ENCODE measurements around the gene E2F3. TPM values are rescaled to one million over a fixed set of nuclear protein-coding genes. Genes with fewer than 3 reads are reported as not detected.

E2F3 gene
- total RNA-seq, 1 experiment from 2014 or later = 27.1 TPM

DNA sequence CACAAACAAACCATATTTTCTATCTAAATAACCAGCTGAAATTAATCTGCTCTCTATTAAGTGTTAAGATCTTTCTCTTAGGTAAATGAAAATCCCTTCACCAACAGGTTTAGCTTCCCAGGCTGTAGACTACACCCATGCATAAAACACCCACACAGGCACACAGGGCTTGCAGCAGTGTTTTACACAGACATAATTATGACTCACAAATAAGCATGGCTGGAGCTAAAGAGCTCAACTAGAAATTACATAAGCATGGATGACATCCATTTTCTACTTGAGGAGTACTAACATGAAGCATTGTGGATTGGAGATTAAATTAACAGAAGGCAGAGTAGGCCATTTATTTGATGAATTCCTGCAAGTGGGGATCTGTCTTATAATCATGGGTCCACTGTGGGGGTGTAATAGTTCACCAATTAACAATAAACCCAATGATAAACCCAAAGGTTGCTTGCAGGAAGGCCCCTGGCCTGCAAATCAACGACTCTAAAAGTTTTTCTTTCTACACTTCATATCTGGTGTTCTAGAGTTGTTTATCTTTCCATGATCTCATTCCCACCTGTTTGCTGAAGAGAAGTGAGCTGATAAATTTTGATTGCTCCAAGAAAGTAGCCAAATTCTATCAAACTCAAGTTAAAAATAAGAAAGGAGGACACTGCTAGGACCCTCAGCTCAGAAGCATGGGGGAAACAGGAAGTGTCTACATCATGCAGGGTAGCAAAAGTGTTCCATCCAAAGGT, 33.8 kb upstream of the E2F3 start:
- ChIA-PET CTCF (no interaction called here), POLR2A (no interaction called here), RAD21 (ENCODE audit: low non-redundant PET in 1 of 2, low total read pairs in 2 of 2, uncharacterized antibody in 2 of 2, unreplicated experiment in 2 of 2) (no interaction called here)
- Histone ChIP-seq H3K4me2 (ENCODE audit: low read length) (no peak overlapping the region), H4K20me1 (ENCODE audit: insufficient read depth) (no peaks in the 10 kb centered on the region), H3K4me3 (replicated peaks in 1 of 2; ENCODE audit: low read depth in 1 of 2, low read length in 2 of 2) (no peak overlapping the region), H3K9ac (ENCODE audit: low read length) (no peak overlapping the region), H3K36me3 (ENCODE audit: control insufficient read depth in 1 of 2, insufficient read depth in 2 of 2, low read length in 2 of 2) (no peaks in the 10 kb centered on the region), H3K9me2 (ENCODE audit: insufficient read depth) (no peaks in the 10 kb centered on the region), H3K27ac (ENCODE audit: low read depth, low read length) (no peak overlapping the region), H2AFZ (ENCODE audit: low read depth, low read length, poor library complexity, severe bottlenecking) (peak overlapping the region; percentile 4), H3K9me3 (ENCODE audit: control insufficient read depth in 1 of 2, insufficient read depth in 1 of 2, low read depth in 1 of 2, low read length in 2 of 2) (no peaks in the 10 kb centered on the region), H3K4me1 (ENCODE audit: control insufficient read depth in 1 of 2, insufficient read depth in 2 of 2, low read length in 2 of 2) (peaks cover 0 to 13% of the 10 kb centered on the region in 2 experiments; a peak in 2 of 4 replicates), H3K79me2 (ENCODE audit: insufficient read depth, low read length) (no peaks in the 10 kb centered on the region), H3K27me3 (ENCODE audit: insufficient read depth, low read length) (no peaks in the 10 kb centered on the region)
- intact Hi-C loops (cut with micrococcal nuclease) = no loop called here
- no peak for TF ChIP-seq EZH2phosphoT487 (IDR thresholded peaks at IDR 0.05; ENCODE audit: borderline replicate concordance)
- TF ChIP-seq, protein P1, sequence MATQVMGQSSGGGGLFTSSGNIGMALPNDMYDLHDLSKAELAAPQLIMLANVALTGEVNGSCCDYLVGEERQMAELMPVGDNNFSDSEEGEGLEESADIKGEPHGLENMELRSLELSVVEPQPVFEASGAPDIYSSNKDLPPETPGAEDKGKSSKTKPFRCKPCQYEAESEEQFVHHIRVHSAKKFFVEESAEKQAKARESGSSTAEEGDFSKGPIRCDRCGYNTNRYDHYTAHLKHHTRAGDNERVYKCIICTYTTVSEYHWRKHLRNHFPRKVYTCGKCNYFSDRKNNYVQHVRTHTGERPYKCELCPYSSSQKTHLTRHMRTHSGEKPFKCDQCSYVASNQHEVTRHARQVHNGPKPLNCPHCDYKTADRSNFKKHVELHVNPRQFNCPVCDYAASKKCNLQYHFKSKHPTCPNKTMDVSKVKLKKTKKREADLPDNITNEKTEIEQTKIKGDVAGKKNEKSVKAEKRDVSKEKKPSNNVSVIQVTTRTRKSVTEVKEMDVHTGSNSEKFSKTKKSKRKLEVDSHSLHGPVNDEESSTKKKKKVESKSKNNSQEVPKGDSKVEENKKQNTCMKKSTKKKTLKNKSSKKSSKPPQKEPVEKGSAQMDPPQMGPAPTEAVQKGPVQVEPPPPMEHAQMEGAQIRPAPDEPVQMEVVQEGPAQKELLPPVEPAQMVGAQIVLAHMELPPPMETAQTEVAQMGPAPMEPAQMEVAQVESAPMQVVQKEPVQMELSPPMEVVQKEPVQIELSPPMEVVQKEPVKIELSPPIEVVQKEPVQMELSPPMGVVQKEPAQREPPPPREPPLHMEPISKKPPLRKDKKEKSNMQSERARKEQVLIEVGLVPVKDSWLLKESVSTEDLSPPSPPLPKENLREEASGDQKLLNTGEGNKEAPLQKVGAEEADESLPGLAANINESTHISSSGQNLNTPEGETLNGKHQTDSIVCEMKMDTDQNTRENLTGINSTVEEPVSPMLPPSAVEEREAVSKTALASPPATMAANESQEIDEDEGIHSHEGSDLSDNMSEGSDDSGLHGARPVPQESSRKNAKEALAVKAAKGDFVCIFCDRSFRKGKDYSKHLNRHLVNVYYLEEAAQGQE (IDR thresholded peaks at IDR 0.05; ENCODE audit: low read depth) = no peak
- no peak for TF ChIP-seq ZFX (IDR thresholded peaks at IDR 0.05)
- TF ChIP-seq TCF7L2 (IDR thresholded peaks at IDR 0.05; ENCODE audit: borderline replicate concordance, extremely low read depth, insufficient read depth, insufficient read length) = no peak
- TF ChIP-seq SIN3A (IDR thresholded peaks at IDR 0.05; ENCODE audit: low read depth) = no peak
- TF ChIP-seq, protein P2, sequence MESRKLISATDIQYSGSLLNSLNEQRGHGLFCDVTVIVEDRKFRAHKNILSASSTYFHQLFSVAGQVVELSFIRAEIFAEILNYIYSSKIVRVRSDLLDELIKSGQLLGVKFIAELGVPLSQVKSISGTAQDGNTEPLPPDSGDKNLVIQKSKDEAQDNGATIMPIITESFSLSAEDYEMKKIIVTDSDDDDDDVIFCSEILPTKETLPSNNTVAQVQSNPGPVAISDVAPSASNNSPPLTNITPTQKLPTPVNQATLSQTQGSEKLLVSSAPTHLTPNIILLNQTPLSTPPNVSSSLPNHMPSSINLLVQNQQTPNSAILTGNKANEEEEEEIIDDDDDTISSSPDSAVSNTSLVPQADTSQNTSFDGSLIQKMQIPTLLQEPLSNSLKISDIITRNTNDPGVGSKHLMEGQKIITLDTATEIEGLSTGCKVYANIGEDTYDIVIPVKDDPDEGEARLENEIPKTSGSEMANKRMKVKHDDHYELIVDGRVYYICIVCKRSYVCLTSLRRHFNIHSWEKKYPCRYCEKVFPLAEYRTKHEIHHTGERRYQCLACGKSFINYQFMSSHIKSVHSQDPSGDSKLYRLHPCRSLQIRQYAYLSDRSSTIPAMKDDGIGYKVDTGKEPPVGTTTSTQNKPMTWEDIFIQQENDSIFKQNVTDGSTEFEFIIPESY (IDR thresholded peaks at IDR 0.05; ENCODE audit: extremely low read depth, insufficient replicate concordance, low read length) = no peak
- no peak for TF ChIP-seq CEBPB (IDR thresholded peaks at IDR 0.05; ENCODE audit: low read depth)
- TF ChIP-seq SP1 (IDR thresholded peaks at IDR 0.05; ENCODE audit: low read depth) = no peak
- no peak for TF ChIP-seq YY1 (IDR thresholded peaks at IDR 0.05; ENCODE audit: extremely low read depth, insufficient replicate concordance, low read depth, low read length)
- TF ChIP-seq POLR2A (IDR thresholded peaks at IDR 0.05; ENCODE audit: borderline replicate concordance, extremely low read depth, insufficient read depth, insufficient read length) = no peak
- TF ChIP-seq EGR1 (IDR thresholded peaks at IDR 0.05; ENCODE audit: low read depth) = no peak
- no peak for TF ChIP-seq EZH2 (IDR thresholded peaks at IDR 0.05)
- BruUV-seq (replicated peaks) = no TSS peak
- no peak for ATAC-seq
- DNase-seq (ENCODE audit: low read depth, low spot score) = no peak
